Fibroblast of mammary gland (primary cell): ENCODE measurements around the gene HYI.
A peak's percentile ranks its signal among the peaks of the same experiment; 100 is the strongest.
"Not testable (repeated sequence)": the region's sequence is repeated elsewhere in the genome, so short reads cannot be mapped to it uniquely, and the experiment has no call there.

Experiments
- DNase-seq: peaks from one replicate; pipeline ENCODE4 v3.0.0-alpha.2; 2010; ENCODE audit warnings: low read depth
- H3K4me3 ChIP-seq: 2 replicates; pipeline ENCODE4 v1.5.1; 2011; ENCODE audit warnings: low read depth, mild to moderate bottlenecking, low read length, moderate library complexity; ENCODE audit not compliant: control insufficient read depth
- TF ChIP-seq, protein P1 (sequence below): conservative IDR thresholded peaks from 2 replicates; pipeline ENCODE4 v1.5.1; 2011; ENCODE audit warnings: low read depth, low read length, inconsistent platforms; ENCODE audit not compliant: control insufficient read depth, insufficient read depth

HYI gene, protein sequence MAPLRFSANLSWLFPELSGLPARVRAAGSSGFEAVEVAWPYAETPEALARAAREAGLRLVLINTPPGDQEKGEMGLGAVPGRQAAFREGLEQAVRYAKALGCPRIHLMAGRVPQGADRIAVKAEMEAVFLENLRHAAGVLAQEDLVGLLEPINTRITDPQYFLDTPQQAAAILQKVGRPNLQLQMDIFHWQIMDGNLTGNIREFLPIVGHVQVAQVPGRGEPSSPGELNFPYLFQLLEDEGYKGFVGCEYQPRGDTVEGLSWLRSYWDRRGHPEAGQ

GRCh38 chr1:43453442-43454269, at the start of gene HYI:
TSS of gene HYI (minus strand) at chr1:43453931. CDS start at chr1:43453793, 138 bp downstream.
- TF ChIP-seq, protein P1, sequence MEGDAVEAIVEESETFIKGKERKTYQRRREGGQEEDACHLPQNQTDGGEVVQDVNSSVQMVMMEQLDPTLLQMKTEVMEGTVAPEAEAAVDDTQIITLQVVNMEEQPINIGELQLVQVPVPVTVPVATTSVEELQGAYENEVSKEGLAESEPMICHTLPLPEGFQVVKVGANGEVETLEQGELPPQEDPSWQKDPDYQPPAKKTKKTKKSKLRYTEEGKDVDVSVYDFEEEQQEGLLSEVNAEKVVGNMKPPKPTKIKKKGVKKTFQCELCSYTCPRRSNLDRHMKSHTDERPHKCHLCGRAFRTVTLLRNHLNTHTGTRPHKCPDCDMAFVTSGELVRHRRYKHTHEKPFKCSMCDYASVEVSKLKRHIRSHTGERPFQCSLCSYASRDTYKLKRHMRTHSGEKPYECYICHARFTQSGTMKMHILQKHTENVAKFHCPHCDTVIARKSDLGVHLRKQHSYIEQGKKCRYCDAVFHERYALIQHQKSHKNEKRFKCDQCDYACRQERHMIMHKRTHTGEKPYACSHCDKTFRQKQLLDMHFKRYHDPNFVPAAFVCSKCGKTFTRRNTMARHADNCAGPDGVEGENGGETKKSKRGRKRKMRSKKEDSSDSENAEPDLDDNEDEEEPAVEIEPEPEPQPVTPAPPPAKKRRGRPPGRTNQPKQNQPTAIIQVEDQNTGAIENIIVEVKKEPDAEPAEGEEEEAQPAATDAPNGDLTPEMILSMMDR, result no peak
- H3K4me3 ChIP-seq, result peak within 1 kb of the TSS; percentile 46
- peak; percentile 83 for DNase-seq

DNA sequence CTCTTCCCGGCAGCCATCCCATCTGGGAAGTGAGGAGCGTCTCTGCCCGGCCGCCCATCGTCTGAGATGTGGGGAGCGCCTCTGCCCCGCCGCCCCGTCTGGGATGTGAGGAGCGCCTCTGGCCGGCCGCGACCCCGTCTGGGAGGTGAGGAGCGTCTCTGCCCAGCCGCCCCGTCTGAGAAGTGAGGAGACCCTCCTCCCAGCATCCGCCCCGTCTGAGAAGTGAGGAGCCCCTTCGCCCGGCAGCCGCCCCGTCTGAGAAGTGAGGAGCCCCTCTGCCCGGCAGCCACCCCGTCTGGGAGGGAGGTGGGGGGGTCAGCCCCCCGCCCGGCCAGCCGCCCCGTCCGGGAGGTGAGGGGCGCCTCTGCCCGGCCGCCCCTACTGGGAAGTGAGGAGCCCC, 48.1 kb upstream of the HYI start:
- not testable (repeated sequence) for DNase-seq, H3K4me3 ChIP-seq

- DNase-seq, result no peak
- TF ChIP-seq, protein P1, result no peak
- H3K4me3 ChIP-seq, result no peak overlapping the region
Observed at GRCh38 chr1:43499898-43500297, 46.2 kb upstream of the HYI start.

- TF ChIP-seq, protein P1, result no peak
- no peak for DNase-seq
Observed at GRCh38 chr1:43495204-43495603, 41.5 kb upstream of the HYI start.

DNA sequence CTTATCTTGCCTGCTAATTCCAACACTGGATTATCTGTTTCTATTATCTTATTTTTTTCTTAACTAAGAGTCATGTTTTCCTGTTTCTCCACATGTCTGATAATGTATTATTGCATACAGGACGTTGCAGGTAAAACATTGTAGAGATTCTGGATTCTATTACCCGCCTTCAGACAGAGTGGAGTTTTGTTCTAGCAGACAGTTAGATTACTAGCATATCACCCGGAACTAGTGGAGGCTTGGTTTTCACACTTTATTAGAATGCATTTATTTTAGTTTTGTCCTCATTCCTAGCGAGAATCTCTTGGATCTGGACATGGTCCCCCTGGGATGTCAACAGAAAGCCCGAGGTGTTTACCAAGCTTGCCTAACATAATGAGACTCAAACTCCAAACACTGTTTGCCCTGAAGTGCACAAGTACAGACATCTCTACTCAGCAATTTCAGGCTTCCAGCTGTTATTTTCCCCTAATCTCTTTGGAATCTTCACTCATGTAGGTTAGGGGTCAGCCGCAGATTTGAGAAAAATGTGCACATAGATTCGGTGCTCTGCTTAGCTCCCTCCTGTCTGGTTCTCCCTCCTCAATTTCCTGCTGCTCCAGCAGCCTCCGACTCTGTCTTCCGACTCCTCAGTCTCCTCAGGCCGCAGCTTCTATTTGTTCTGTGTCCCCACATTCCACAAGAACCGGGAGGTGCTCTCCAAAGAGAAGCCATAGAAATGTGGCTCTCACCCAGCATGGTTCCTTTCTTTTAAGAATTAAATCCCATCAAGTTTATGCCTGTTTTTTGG, 40.1 kb upstream of the HYI start:
- peak; percentile 12 for DNase-seq
- no peak overlapping the region for H3K4me3 ChIP-seq
- TF ChIP-seq, protein P1, result no peak

More at GRCh38 chr1:43495204-43495603, 41.5 kb upstream of the HYI start:
- H3K4me3 ChIP-seq, result no peak overlapping the region

- TF ChIP-seq, protein P1, result no peak
- peak; percentile 50 for DNase-seq
- no peak overlapping the region for H3K4me3 ChIP-seq
Observed at GRCh38 chr1:43492826-43493225, 39.1 kb upstream of the HYI start.
